Stomach (tissue), 9 donors: ENCODE data around the gene MAP3K7CL. TPM values are rescaled to one million over a fixed set of nuclear protein-coding genes. Genes with fewer than 3 reads are reported as not detected.

Source experiments
- DNase-seq, 2 donors: peaks; one replicate each; pipeline versions ENCODE4 v3.0.0 to v3.0.0-alpha.2; 2013 to 2019
- H3K27ac ChIP-seq, 5 donors: fragments of 200-600 bp in 4 of 5; sonication (generic) in 4 of 5; one replicate each; pipeline ENCODE4 v1.5.1; 2013 to 2019; ENCODE audit warnings: mild to moderate bottlenecking in 1 of 5, moderate library complexity in 1 of 5
- H3K27me3 ChIP-seq, 3 donors: fragments of 200-600 bp; sonication (generic); one replicate each; pipeline ENCODE4 v1.5.1; 2017 to 2019; ENCODE audit warnings: mixed run types in 1 of 3
- H3K36me3 ChIP-seq, 4 donors: fragments of 200-600 bp; sonication (generic); 1 replicate in 3 of 4; 2 replicates in 1 of 4; pipeline ENCODE4 v1.5.1; 2016 to 2019
- H3K4me1 ChIP-seq, 4 donors: fragments of 200-600 bp; sonication (generic); one replicate each; pipeline ENCODE4 v1.5.1; 2016 to 2019
- H3K4me3 ChIP-seq, 4 donors: fragments of 200-600 bp; sonication (generic) in 3 of 4; one replicate each; pipeline ENCODE4 v1.5.1; 2016 to 2019; ENCODE audit warnings: mild to moderate bottlenecking in 1 of 4
- H3K9me3 ChIP-seq, 4 donors: fragments of 200-600 bp; sonication (generic); one replicate each; pipeline ENCODE4 v1.5.1; 2016 to 2019
- CTCF ChIP-seq, 7 experiments: fragments of 450-650 bp in 4 of 7; fragments of 200-600 bp in 3 of 7; sonication (generic) in 3 of 7; IDR thresholded peaks; one replicate each; pipeline ENCODE4 v1.5.1; 2016 to 2019; ENCODE audit warnings: antibody characterized with exemption in 7 of 7, control low read depth in 2 of 7, mild to moderate bottlenecking in 1 of 7
- EP300 ChIP-seq: sonication (generic); formaldehyde crosslinking; IDR thresholded peaks from one replicate; pipeline ENCODE4 v1.6.1; 2017; ENCODE audit warnings: antibody characterized with exemption
- POLR2A ChIP-seq, 4 donors: fragments of 450-650 bp; IDR thresholded peaks; one replicate each; pipeline ENCODE4 v1.6.1; 2016; ENCODE audit warnings: antibody characterized with exemption in 4 of 4, control low read depth in 2 of 4, mild to moderate bottlenecking in 1 of 4, moderate library complexity in 1 of 4
- POLR2AphosphoS5 ChIP-seq, 3 donors: sonication (generic); formaldehyde crosslinking; IDR thresholded peaks; one replicate each; pipeline ENCODE4 v1.6.1; 2016; ENCODE audit warnings: antibody characterized with exemption in 3 of 3
- WGBS, 5 donors: extraction: QIAGEN DNeasy Blood & Tissue Kit in 3 of 5; methylation state at CpG; one replicate each; pipeline versions ENCODE4 v1.1.5 to v1.1.7; 2013 to 2018; 5-methylcytosine and 5-hydroxymethylcytosine counted together
- intact Hi-C: fragments of 100-400 bp; cut with DNase I; formaldehyde crosslinking; loops from one replicate; pipeline ENCODE4 v1.15.1; 2023; ENCODE audit warnings: low total_unique reads
- polyA plus RNA-seq, 3 donors: library from polyadenylated mRNA; stranded (reverse); fragments of 200-250 nt; gene quantifications; one replicate each; pipeline ENCODE4 v1.2.3, GENCODE V29; 2013
- total RNA-seq, 5 donors: library from RNA; depleted of rRNA; stranded (reverse); fragments of >200 nt; gene quantifications; one replicate each; pipeline versions ENCODE4 v1.1.0 to v1.2.3, GENCODE V29; 2014 to 2016
- donor health status: healthy with polysubstance abuse.
- donor health status: Bipolar disorder and iron deficiency.
- donor health status: healthy.

The MAP3K7CL gene
- total and polyA plus RNA-seq, 8 donors = 0.58 to 19.2 (median 4.5) TPM

GRCh38 chr21:29208682-29209059 lies 78.2 kb downstream of the MAP3K7CL start:
- WGBS, 5 donors = 54 to 62% (median 55%) methylated on average over 1 of the region's 1 CpG
- Histone ChIP-seq H3K27me3 (no peaks in the 10 kb centered on the region), H3K4me1 (peaks cover 0 to 7% (median 0%) of the 10 kb centered on the region in 4 donors), H3K4me3 (no peak overlapping the region), H3K36me3 (no peaks in the 10 kb centered on the region), H3K27ac (peak overlapping the region in 2 of 5 donors; percentile 29 to 53), H3K9me3 (no peaks in the 10 kb centered on the region)
- DNase-seq = peak in 1 of 2 donors; percentile 60
- TF ChIP-seq EP300 (no peak), POLR2A (IDR thresholded peaks at IDR 0.05) (no peak), CTCF (IDR thresholded peaks at IDR 0.05) (no peak), POLR2AphosphoS5 (IDR thresholded peaks at IDR 0.05) (no peak)
- intact Hi-C loops = no loop called here

GRCh38 chr21:29209696-29210095 lies 79.3 kb downstream of the MAP3K7CL start:
- intact Hi-C loops = no loop called here
- Histone ChIP-seq H3K36me3 (no peaks in the 10 kb centered on the region), H3K4me1 (peaks cover 0 to 7% (median 0%) of the 10 kb centered on the region in 4 donors), H3K4me3 (no peak overlapping the region), H3K27me3 (no peaks in the 10 kb centered on the region), H3K9me3 (no peaks in the 10 kb centered on the region), H3K27ac (no peak overlapping the region)
- no peak for DNase-seq
- TF ChIP-seq POLR2A (IDR thresholded peaks at IDR 0.05) (no peak), POLR2AphosphoS5 (IDR thresholded peaks at IDR 0.05) (no peak), CTCF (IDR thresholded peaks at IDR 0.05) (no peak), EP300 (no peak)

- H3K9me3 ChIP-seq = no peaks in the 10 kb centered on the region
- no peak for DNase-seq
- peaks cover 0 to 7% (median 3%) of the 10 kb centered on the region in 4 donors for H3K4me1 ChIP-seq
- H3K27me3 ChIP-seq = no peaks in the 10 kb centered on the region
- H3K36me3 ChIP-seq = no peaks in the 10 kb centered on the region
- no peak overlapping the region for H3K4me3 ChIP-seq
- no peak overlapping the region for H3K27ac ChIP-seq
- TF ChIP-seq POLR2A (IDR thresholded peaks at IDR 0.05) (no peak), EP300 (no peak), CTCF (IDR thresholded peaks at IDR 0.05) (no peak), POLR2AphosphoS5 (IDR thresholded peaks at IDR 0.05) (no peak)
- intact Hi-C loops = no loop called here
Observed at GRCh38 chr21:29211205-29211604, 80.8 kb downstream of the MAP3K7CL start.

GRCh38 chr21:29212446-29212845 lies 82.0 kb downstream of the MAP3K7CL start:
- no peak for TF ChIP-seq CTCF (IDR thresholded peaks at IDR 0.05)
- TF ChIP-seq POLR2AphosphoS5 (IDR thresholded peaks at IDR 0.05) = no peak
- no peak for TF ChIP-seq EP300
- TF ChIP-seq POLR2A (IDR thresholded peaks at IDR 0.05) = no peak
- 86 to 91% (median 88%) methylated on average over 7 of the region's 7 CpGs for WGBS, 5 donors
- intact Hi-C loops = no loop called here
- DNase-seq = no peak
- no peaks in the 10 kb centered on the region for H3K36me3 ChIP-seq
- H3K9me3 ChIP-seq = no peaks in the 10 kb centered on the region
- no peak overlapping the region for H3K4me3 ChIP-seq
- H3K27ac ChIP-seq = no peak overlapping the region
- no peaks in the 10 kb centered on the region for H3K27me3 ChIP-seq
- peaks cover 0 to 7% (median 3%) of the 10 kb centered on the region in 4 donors for H3K4me1 ChIP-seq
